ENCODE measurements around the gene FUS. TPM values are rescaled to one million over a fixed set of nuclear protein-coding genes. Genes with fewer than 3 reads are reported as not detected.

FUS gene
- 100 to 1,000 TPM; 492 to 544 TPM for total RNA-seq

GRCh38 chr16:31179747-31180459 lies at the start of gene FUS:
FUS (plus strand) TSS chr16:31180139; CDS start chr16:31180215, 76 bp downstream.

GRCh38 chr16:31135535-31136286 lies 44.2 kb upstream of the FUS start, which contains the start of gene PRSS8:
PRSS8 (minus strand) TSS chr16:31135727; CDS start chr16:31135498, 229 bp downstream.

DNA sequence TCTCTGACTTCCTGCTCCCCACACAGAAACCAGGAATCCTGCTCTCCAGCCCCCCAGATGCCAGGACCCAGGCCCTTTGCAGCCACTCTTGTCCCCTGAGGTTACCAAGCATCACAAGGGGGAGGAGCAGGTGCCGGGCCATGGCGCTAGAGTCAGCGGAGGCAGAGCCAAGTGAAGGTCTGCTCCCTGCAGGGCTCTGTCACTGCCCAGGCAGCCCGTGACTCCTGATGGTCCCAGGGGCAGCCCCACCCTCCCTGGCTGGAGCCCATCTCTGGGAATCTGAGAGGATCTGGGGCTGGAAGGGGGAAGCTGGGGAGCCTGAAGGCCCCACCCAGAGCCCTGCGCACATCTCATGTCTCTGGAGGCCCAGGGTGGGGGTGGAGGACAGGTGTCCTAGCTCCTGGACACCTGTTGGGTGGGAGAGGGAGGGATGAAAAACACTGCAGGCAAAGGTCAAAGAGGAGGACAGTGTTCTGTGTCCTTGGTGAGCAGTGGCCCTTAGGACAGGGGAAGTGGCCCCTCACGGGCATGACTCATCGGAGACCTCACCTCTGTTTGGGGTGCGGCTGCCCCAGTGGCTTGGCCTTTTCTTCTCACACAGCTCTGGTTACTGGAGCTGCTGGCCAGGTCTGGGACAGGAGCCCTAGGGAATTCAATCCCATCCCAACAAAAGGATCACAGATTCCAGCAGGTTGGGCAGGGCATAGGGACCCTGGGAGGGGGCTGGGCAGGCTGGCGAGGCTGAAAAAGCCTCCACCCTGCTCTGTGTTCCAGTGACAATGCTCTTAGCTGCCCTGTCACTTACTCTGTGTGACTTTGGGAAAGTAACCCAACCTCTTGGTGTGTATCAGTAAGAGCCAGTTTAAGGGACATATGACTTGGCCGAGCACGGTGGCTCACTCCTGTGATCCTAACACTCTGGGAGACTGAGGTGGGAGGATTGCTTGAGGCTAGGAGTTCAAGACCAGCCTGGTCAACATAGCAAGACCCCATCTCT lies 29.7 kb upstream of the FUS start, which contains the start of gene PRSS36:
PRSS36 (minus strand) TSS at position 173 of the 997 bp plus-strand sequence; CDS start at position 142, 31 bp downstream.

DNA sequence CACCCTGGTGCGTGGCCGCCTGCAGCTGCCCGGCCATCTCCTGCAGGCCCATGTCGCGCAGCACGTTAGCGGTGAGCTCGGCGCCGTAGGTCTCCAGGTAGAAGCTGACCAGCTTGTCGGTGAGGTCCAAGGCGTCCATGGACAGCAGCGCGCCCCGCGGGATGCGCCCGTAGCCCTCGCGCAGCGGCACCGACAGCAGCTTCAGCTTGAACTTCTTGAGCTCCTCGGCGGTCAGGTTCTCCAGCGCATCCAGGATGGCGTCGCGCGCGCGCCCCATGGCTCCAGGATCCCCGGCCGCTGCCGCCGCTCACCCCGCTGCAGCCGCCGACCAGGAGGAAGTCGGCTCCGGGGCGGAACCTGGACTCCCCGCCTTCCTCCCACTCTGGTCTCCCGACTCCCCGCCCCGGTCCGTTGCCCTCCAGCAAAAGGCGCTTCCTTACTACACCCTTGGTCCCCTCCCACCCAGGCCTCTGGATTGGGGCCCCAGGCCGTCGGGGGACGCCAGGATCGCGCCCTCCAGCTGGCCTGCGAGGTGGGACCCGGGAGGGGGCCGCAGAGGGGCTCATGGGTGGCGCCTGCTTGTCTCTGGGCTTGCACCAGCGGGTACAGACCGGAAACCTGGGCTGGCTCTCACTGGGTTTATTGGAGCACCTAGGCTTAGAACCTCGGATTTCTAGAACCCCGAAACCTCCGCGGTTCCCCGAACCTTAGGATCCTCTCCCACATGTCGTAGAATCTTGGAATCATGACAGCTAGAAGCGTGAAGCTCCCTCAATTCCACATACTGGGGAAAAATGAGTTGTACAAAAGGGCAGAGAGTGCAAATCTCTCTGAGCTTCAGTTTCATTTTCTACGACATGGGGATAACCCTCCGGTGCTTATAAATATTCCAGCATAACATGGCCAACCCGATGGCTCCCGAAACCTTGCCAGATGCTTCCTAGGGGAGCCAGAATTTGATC lies 22.8 kb downstream of the FUS start, which contains the start of gene PYCARD:
PYCARD (minus strand) TSS at position 347 of the 962 bp plus-strand sequence; CDS start at position 277, 70 bp downstream.

DNA sequence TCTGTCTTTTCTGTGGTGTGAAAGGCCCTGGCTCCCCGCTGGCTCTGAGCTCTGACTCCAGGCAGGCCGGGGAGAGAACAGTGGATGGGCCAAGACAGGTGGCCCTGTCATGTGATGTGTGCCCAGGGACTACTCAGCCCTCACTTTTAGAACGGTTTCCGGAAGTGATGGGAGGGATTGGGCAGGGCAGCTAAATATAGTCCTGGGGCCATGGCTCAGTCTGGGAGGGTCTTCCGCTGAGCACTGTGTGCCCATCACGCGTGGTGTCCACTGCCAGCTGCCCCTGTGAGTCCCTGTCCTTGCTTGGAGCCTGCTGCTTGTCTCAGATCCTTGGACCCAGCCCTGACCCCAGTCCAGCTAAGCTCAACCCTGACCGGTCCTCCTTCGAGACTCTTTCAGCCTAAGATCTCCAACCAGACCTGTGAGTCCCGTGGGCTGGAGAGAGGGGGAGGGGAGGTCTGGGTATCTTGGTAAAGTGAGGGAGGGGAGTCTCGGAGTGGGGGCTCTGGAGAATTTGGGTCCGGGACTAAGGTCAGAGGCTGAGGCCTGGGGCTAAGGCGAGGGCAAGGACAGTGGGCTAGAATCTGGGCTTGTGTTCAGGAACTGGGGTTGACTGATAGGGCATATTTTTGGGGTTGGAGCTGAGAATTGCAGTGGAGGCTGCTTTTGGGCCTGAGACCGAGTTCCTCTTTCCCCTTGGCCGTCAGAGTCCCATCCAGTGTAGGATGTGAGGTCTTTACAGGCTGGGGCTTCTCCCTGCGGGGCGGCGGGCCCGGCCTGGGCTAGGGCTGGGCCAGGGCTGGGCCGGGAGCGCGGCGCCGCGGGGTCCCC lies 34.2 kb downstream of the FUS start, which contains the start of gene TRIM72:
TRIM72 (plus strand) TSS at position 243 of the 831 bp plus-strand sequence. CDS start 620 bp downstream, outside the sequence.

DNA sequence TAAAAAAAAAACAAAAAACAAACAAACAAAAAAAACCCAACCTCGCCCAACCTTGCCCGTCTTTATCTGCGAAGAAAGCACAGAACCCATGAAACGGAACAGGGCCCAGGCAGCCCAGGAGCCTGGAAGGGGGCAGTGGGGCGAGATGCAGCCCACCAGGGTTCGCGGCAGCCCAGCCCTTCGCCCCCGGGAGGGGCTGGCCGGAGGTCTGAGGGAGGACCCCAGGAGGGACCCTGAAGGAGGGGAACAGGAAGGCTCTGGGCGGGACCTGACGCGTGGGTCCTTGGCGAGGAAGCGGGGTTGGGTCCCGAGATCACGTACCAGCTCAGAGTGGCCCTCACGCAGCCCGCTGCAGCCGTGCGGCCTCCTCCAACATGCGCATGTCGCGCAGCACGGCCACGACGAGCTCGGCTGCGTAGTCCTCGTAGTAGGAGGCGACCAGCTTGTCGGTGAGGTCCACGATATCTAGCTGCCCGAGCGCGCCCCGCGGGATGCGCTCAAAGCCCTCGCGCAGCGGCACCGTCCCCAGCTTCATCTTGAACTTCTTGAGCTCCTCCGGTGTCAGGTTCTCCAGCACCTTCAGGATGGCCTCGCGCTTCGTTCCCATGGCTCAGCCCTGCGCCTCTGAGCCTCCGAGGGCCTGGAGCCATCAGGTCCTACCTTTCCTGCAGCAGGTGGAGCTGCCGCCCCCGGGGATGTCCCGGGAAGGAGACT lies 36.6 kb downstream of the FUS start, which contains the start of gene PYDC1:
PYDC1 (minus strand) TSS at position 714 of the 714 bp plus-strand sequence; CDS start at position 607, 107 bp downstream.

Other genes starting within 250 kb of the FUS start
- gene ORAI3, start 231.1 kb upstream of the FUS start, total RNA-seq, result 10 to 100 TPM; 27.0 to 27.4 TPM
- 10 to 100 TPM; 25.2 to 30.0 TPM for gene SETD1A, start 222.4 kb upstream of the FUS start, total RNA-seq
- gene HSD3B7, start 194.9 kb upstream of the FUS start, total RNA-seq, result 1 to 10 TPM; 3.5 to 3.6 TPM
- gene STX1B, start 169.5 kb upstream of the FUS start, total RNA-seq, result 1 to 10 TPM; 1.3 to 1.4 TPM
- 10 to 100 TPM; 67.7 to 69.5 TPM for gene STX4, start 146.6 kb upstream of the FUS start, total RNA-seq
- 10 to 100 TPM; 10.8 to 11.2 TPM for gene ZNF668, start 105.9 kb upstream of the FUS start, total RNA-seq
- gene ZNF646, start 105.7 kb upstream of the FUS start, total RNA-seq, result 10 to 100 TPM; 26.2 to 27.0 TPM
- 1 to 10 TPM; 4.8 to 5.1 TPM for gene PRSS53, start 91.2 kb upstream of the FUS start, total RNA-seq
- gene VKORC1, start 85.3 kb upstream of the FUS start, total RNA-seq, result 10 to 100 TPM; 52.2 to 55.4 TPM
- gene BCKDK, start 71.8 kb upstream of the FUS start, total RNA-seq, result 10 to 100 TPM; 25.8 to 26.9 TPM
- 10 to 100 TPM; 61.5 to 65.3 TPM for gene KAT8, start 62.5 kb upstream of the FUS start, total RNA-seq
- not detected for gene PRSS8, start 44.4 kb upstream of the FUS start, total RNA-seq
- 1 to 10 TPM; 2.0 to 3.6 TPM for gene PRSS36, start 30.1 kb upstream of the FUS start, total RNA-seq
- gene PYCARD, start 22.6 kb downstream of the FUS start, total RNA-seq, result 10 to 100 TPM; 92.6 to 96.9 TPM
- gene TRIM72, start 34.0 kb downstream of the FUS start, total RNA-seq, result not detected
- gene PYDC1, start 37.0 kb downstream of the FUS start, total RNA-seq, result not detected
- 10 to 100 TPM; 55.4 to 57.2 TPM for gene ITGAM, start 79.8 kb downstream of the FUS start, total RNA-seq
- 1 to 10 TPM; 3.2 to 3.3 TPM for gene ITGAX, start 175.0 kb downstream of the FUS start, total RNA-seq
- gene ITGAD, start 213.2 kb downstream of the FUS start, total RNA-seq, result not detected
- gene COX6A2, start 248.2 kb downstream of the FUS start, total RNA-seq, result not detected

Measured in activated naive CD4-positive, alpha-beta T cell treated with anti-CD3 and anti-CD28 coated beads, Interleukin-2, amount 10 ng/mL, durations not matched to agents 5 hours and 36 hours (primary cell).